Endothelial cell of hepatic sinusoid (primary cell): ENCODE results near the gene IL32.

Experiments
- in situ Hi-C: cut with HindIII; loops from 2 replicates; pipeline ENCODE4 v1.10.0; 2017; ENCODE audit warnings: low sequenced_read_pairs

Gene IL32

DNA sequence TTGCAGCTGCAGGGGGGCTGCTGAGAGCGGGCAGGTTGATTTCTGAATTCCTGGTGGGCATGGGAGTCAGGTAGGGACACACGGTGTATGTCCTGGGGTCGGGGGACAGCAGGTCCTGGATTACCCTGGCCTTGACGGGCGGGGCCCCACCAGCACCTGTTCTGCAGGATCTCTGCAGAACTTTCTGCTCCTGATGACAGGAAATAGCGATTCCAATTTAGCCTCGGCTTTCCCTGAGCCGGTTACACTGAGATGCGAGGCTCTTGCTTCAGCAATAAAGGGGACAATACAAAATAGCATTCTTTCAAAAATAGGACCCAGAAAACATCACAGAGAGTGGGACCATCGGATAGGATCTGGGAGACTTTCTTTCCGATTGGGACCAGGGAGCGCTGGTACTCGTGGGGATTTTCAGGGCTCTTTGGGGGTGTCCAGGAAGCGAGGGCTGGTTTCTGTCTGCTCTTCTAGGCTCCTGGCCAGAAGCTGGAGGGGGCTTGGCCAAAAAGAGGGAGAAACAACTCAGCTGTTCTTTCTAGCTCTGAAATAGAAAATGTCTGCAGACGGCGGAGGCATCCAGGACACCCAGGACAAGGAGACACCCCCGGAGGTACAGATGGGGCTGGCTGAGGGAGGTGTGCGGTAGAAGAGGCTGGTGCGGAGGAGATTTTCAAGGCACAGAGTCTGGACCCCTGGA, 47.6 kb downstream of the IL32 start:
- in situ Hi-C loops = no loop called here

GRCh38 chr16:3113765-3114479, 48.5 kb downstream of the IL32 start:
- in situ Hi-C loops = no loop called here

DNA sequence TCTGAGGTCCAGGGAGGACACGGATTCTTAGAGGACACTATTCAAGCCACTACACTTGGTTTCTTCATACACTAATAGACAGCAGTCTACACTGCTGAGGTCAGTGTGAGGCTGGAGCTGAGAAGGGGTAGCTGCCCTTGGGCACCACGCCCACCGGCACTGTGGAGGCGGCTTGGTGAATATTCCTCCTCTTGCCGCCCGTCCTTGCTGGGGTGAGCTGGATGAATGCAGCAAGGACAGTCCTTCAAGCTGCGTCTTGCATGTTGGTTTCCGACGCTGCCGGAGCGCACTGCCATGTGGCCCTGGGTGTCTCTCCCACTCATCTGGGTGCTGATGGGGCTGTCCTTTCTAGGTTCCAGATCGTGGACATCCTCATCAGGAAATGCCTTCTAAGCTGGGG, 49.6 kb downstream of the IL32 start:
- in situ Hi-C loops = no loop called here

DNA sequence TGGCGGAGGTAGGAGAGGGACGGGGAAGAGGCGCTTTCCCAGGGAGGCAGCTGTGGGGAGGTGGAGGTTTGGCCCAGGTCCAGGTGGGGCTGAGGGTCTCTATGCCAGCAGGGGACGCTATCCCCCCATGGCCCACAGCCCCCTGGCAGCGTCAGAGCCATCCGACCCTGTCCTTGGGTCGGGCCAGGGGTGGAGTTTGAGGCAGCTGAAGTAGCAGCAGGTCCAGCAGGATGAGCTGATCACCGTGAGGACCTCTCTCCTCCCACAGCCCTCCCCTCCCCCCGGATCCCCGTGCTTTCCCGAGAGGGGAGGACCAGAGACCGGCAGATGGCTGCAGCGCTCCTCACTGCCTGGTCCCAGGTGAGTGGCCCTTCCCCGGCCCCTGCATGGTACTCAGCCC, 50.1 kb downstream of the IL32 start:
- in situ Hi-C loops = no loop called here

GRCh38 chr16:3118204-3118790, 52.9 kb downstream of the IL32 start:
- in situ Hi-C loops = no loop called here

DNA sequence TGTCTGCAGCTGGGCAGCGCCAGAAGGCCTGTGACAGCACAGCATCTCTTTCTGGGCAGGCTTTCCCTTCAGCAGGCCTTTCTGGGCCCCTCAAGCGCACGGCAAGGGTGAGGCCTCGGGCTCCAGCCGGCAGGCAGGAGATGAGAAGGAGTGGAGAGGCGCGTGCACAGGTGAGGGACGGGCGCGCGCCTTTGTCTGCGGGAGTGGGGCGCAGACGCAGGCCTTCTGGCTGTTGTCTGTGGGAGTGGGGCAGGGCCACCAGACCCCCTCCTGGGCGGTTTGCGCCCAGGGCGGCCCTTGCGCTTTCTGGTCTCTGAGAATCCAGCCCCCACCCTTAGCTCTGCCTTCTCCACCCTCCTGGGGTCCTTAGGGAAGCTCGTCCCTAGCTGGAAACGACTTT, 53.4 kb downstream of the IL32 start:
- in situ Hi-C loops = no loop called here
